DMS153 (cell line): ENCODE measurements around the gene EPHA4.

Experiments used
- DNase-seq: peaks from one replicate; lab custom pipeline; 2025; lab: John Stamatoyannopoulos, UW

Gene EPHA4

DNA sequence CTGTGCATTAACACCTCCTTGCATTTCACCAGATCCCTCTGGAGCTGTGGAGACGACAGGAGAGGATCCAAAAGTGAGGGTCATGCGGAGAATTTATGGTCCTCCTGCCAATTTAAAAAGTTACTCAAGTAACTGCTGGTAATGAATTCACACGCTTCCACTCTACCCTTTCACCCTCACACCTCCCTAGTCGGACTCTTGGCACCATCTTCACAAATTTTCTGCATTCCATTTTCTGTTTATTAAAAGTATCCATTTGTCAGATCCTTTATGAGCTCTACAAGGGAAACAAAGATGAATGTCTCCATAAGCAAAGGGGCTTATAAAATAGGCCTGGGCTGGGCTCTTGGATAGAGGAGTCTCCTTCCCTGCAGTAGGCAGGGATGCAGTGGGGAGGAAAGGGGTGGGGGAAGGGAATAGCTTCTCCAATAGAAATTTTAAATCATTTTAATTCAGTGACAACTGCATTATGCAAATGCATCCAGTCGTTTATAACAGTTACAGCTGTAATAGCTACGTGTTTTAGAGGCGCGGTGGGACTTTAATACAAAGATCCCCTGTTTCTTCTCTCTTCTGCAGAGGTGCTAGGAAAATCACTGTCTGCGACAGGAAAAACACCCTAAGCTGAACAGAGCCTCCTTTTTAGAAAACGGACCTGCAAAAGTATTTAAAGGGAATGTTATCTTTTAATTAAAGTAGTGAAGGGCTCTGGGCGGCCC is 132.2 kb downstream of the EPHA4 start:
- no peak for DNase-seq

DNA sequence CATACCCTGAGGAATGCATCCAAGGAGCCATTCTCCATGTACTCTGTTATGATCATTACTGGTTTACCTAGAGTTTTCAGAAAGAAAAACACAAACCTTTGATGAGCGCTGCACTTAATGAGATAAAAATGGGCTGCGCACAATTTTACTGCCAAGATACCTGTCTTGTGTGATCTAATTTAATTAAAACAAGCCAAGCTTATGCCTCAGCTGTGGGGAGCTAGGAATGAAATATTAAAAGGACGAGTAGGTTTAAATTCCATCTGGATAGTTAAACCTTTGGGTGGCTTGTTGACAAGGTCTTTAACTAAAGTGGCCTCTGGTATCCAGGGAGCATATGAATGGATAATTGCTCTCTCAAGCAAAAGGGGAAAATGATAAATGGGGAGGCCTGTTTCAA is 135.0 kb downstream of the EPHA4 start:
- no peak for DNase-seq

DNA sequence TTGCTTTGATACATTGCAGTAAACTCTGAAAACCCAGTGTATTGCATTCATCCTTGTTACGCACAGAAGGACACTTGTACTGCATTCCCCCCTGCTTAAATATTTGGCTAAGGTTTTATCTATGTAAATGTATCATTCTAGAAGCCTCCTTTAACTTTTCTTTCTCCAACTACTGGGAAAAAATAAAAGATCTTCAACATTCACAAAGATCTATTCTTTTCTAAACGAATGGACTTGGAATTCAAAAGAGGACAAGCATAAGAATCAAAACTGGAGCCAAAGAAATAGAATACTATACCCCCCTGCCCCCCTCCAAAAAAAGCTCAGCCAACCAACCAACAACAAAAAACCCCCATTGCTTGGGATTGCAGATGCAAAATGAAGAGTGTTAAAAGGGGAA is 136.9 kb downstream of the EPHA4 start:
- DNase-seq: no peak

DNA sequence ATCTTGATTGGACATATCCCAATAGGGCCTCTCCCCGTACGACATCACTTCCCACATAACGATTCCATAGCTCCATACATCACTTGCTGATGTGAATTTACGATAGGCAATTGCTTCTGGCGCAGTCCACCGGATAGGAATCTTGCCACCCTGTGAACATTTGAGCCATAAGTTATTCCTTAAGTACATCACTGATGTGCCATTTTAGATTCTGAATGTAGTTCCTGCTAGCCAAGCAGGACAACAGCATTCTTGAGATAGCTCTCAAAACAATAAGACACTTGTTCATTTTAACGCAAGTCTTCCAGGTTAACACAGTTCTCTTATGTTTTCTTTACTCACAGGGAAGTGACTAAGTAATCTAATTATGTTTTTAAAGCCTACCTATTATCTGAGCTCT is 138.0 kb downstream of the EPHA4 start:
- DNase-seq: no peak

DNA sequence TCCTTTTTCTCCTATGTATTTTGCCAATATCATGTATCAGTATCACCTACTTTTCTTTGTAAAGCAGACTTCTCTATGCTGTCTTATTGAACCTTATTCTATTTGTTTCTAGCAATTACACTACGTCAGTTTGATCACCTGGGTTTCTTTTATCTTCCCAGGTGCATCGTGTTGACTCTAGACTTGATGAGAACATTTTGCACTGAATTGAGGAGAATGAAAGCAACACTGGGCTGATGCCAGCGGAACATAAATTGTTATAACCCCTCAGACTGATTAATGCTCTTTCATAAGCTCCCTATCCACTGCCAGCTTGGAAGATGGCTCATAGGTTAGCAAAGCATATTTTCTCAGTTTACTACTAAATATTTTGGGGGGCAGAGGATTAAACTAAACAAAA is 140.6 kb downstream of the EPHA4 start:
- DNase-seq: peak; percentile 91

DNA sequence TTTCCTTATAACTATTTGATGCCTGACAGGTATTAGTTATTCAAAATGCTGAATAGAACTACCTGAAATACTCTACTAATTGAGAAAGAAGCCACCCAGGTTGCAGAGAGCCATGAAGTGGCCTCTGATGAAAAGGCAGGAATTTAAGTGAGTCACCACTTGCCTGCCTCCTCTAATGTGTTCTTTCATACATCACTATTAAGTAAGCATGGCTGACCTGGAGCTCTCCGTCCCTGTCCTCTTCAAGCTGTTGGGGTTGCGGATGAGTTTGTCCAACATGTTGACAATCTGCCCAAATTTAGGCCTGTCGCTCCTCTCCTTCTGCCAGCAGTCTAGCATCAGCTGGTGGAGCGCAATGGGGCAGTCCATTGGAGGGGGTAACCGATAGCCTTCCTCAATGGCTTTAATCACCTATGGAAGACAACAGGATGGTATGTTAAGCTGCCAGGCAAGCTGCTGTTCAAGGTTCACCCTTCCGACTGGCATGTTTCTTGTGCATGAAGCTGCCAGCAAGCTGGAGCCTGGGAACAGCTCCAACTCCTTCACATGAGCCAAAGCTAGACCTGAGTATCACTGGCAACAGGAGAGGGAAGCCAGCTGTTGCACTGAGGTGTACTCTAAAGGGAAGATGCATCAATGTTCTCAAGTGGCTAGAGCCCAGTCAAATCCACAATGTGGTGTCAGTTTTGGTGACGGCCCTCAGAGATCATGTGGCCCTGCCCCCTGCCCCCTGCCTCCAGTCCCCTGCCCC is 142.2 kb downstream of the EPHA4 start:
- DNase-seq: peak; percentile 66

DNA sequence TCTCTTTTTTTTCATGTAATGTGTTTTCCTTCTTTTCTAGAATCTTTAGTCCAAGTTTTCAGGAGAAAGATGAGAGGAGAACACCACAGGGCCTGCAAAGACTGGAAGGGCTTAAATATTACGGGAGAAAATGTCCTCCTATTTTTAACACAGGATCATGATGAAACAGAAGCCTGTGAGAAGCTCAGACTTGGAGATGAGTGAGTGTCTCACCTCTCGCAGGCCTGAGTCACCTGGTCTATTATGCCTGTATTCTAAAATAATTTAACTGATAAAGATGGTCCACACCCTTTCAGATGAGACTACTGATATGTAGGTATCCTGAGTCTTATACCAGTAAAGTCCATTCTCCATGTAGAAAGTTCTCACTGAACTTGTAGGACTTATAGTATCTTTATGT is 143.2 kb downstream of the EPHA4 start:
- no peak for DNase-seq

DNA sequence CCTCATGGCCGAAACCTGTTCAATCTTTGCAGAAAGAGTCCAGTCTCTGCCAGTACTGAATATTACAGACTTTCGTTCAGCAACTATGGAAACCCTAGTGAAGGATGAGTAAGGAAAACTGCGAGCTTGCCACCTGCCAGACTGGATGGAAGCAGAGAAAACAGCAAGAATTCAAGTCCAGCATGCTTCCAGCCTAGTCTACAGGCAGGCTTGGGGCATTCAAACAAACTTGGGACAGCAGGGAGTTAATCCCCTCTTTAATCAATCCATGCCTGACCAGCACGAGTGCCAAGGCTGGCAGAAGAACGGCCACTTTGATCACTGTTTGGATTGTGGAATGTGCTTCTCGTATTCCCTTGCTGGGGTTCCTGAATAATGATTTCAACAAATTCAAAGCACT is 145.2 kb downstream of the EPHA4 start:
- DNase-seq: no peak

DNA sequence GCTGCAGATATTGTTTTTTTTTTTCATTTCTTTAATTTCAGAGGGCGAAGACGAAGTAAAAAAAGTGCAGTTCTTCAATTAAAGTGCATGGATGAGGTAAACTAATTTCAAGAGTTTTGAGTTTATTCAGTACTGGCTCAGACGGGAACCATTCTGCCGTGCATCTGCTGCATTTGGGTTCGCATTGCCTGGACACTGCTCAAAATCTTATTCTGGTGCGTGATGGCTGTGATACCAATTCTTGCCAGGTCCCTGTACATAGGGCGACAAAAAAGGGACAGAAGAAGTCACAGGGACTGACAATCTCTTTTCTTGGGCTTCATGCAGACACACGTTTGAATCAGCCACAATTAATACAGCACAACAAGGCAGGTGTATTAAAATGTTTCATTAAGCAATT is 146.2 kb downstream of the EPHA4 start:
- DNase-seq: no peak

DNA sequence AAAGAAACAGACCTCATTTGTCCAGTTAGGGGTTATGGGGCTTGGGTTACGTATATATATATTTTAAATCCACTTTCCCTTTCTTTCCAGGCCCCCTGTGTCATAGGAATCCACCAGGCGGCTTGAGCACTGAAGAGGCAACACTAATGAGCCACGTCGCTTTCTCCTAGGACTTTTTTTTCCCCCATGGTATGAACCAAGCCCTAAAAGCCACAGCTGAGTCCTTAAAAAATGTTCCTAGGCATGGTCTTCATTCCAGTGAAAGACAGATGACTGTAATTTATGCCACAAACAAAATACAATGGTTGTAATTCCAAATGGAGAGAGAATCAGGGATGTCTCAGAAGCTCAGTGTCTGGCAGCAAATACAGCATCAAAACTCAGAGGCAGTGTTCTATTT is 146.8 kb downstream of the EPHA4 start:
- no peak for DNase-seq

DNA sequence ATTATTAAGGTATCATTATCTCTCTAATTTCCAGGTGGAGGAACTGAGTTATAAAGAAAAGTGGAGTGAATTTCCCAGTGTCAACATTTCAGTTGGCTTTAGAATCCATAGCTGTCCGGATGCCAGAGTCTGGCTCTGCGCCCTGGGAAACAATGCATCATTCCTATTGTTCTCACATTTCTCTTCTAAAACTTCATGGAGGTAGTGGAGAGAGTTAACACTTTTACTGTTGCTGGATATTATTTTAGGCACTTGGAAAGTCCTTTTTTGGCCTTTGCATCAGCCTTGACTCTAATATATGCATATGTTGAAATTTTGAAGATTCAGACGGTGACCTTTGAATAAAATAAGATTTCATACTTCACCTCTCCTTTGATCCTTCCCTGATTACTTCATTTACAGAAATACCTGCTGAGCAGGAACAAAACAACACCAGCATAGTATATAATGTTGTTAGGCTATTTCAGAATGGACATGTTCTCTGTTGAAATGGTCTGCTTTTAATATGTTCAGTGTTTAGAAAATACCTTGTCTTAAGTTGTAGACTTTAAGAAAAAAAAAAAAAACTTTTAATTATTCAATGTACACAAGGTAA is 148.8 kb downstream of the EPHA4 start:
- DNase-seq: no peak

DNA sequence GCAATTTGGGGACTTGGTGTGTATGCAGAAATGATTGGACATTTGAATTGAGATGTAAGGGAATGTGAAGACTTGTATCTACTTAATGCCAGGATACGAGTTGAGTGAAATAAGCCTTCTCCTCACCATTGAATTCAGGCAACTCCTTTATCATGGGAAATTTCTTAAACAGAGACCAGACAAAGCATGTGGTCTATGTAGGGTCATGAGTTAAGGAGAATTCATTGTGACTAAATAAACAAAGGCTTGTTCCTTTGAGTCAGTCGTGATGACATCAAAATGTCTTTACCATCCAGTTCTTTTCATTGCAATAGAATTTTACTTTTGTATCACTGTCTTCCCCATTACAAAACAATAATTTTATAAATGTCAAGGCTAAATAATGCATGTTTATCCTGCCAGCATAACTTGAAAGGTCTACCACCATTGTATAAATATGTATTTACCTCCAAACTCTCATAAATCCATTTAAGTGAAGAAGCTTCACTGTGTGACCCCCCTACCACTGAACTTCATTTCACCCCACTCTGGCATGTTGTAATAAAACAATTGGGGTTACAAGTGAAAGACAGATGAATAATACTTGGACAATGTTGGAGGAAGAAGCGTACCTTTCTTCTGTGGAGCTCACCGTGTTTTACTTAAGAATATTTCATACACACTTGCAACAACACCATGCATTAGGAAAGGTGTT is 149.4 kb downstream of the EPHA4 start:
- DNase-seq: no peak

DNA sequence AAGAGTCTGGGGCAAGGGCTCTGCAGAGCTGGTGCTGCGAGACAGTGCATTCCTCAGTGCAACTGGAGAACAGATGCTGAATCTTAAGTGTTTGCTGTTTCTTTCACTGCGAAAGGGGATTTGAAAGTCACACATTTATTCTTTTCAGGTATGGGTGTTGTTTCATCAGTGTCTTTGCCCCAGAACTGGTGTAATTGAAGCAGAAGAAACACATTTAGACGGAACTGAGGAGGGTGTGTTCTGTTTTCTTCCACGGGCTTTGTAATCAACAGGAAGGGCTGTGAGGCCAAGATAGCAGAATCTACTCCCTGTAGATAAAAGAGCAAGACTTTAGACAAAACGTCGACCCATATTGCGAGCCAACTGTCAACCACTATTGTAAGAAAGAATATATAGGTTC is 151.9 kb downstream of the EPHA4 start:
- no peak for DNase-seq

DNA sequence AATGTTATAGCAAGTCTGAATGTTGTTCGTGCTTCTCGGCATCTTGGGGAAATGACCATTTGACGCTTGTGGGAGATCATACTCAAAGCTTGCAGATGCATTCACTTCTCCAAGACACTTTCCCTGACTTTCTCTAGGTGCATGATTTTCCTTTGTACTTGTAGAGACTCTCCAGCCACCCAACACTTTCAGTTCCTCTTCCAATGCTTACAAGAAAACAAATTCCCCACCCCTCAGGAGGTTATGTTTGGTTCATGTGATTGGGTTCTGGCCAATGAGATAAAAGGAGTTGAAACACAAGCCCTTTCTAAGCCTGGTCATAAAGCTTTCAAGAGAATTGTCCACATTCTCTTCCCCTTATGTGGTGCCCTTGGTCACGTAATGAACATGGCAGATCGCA is 156.3 kb downstream of the EPHA4 start:
- DNase-seq: no peak

DNA sequence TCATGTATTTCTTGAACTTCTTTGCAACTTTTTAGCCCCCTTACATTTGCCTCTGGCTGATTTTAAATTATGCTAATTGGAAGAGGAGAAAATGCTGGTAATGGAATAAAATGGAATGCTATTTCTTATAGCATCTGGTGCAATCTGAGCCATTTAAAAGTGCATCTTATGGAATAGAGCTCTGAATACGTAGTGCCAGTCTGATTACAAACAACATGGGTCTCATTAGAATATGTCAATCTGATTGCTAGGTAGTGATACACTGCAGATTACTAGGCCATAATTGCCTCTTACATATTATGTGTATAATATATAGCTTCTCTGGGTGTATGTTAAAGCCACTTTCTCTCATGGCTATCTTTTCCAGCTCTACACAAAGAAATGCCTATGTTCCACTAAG is 159.1 kb downstream of the EPHA4 start:
- no peak for DNase-seq

DNA sequence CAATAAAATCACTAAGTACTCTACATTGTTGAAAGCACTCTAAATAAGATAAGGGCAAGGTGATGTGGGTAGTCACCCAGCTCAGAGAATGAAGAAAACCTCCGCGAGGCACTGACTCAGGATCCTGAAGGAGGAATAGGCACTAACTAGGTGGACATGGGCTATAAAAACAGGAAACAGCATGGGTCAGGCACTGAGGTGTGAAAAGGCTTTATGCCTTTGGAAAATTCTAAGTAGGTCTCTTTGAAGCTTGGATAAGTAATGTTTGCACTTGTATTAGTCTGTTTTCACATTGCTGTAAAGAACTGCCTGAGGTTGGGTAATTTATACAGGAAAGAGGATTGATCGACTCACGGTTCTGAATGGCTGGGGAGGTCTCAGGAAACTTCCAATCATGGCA is 161.6 kb downstream of the EPHA4 start:
- DNase-seq: no peak

DNA sequence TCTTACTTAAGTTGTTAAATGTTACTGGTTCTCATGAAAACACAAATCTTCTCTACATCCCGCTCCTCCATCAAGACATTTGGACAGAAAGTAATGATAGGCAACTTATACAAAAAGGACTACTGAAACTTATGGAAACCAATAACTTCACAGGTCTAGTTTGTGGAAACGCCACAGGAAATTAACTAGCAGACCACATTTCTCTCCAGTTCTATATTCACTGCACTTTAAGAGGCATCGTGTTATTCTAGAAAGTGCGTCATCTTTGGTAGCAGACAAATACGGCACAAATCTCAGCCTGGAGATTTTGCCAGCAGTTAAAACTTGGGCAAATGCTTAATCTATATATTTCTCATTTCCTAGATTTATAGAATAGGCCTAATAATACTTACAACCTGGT is 164.3 kb downstream of the EPHA4 start:
- DNase-seq: no peak

DNA sequence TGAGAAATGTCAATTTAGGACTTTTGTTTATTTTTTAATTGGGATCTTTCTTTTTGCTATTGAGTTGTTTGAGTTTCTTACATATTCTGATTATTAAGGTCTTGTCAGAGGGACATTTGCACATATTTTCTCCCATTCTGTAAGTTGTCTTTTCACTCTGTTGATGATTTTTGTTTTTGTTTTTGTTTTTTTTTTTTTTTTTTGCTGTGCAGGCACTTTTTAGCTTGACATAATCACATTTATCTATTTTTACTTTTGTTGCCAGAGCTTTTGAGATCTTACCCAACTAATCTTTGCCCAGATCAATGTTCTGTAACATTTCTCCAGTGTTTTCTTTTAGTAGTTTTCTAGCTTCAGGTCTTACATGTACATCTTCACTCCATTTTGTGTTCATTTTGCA is 166.6 kb downstream of the EPHA4 start:
- DNase-seq: no peak

DNA sequence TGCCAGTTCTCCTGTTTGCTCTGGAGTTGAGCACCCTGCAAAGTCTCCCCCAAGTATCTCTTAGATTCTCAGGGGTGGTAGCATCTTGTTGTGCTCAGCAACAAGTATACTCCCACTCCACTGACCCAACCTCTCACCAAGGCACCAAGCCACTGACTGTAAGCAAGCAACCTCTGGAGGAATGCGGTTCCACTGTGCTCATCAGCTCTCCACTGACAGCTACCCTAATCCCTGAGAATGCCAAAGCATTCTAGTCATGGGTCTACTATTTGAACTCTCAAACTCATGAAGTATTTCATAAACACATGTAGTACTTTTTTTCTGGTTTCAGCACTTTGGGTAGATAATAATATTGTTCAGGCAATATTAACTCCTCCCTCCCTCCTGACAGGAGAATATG is 170.0 kb downstream of the EPHA4 start:
- no peak for DNase-seq

DNA sequence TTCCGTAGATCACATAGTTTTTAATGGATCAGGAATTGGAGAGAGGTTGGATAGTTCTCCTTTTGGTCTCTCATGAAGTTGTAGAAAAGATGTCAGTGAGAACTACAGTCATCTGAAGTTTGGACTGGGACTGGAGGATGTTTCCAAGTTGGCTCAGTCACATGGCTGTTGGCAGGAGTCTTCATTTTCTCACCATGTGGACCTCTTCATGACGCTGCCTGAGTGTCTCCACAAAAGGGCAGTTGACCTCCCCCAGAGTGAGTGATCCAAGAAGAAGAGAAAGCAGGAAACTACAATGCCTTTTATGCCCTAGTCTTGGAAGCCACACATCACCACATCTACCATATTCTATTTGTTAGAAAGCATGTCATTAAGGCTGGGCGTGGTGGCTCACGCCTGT is 171.7 kb downstream of the EPHA4 start:
- no peak for DNase-seq

DNA sequence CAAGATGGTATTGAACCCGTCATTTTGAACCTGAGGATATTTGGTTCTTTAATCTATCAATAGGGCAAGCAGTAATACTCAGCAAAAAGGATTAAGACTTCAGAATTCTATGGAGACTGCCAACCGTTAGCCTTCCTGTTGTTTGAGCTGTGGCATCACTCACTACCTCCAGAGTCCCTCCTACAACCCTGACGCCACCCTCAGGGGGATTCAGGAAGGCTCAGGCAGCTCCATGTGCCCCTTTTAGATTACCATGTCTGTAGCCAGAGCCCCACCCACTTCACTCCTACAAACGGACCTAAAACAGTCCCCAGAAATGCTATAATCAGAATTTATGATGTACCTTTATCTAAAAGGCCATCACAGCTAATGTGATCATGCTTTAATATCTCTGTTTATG is 172.9 kb downstream of the EPHA4 start:
- no peak for DNase-seq

DNA sequence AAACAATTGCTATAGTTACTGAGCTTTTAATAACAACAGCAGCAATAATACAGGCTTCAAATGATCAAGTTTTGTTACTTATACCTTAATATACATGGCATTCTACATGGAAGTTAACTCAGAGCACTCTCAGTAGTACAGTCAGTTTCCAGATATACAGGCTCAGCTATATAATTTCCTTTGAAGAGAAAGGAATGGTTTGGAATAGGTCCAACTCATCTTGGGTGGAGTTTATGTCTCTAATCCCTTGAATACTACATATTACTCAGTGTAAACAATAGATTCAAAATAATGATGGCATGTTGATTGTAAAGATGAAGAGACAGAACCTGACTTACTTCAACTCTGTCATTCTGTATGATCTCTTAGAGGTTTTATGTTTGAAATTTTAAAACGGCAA is 174.9 kb downstream of the EPHA4 start:
- peak; percentile 29 for DNase-seq
